Activated naive CD8-positive, alpha-beta T cell (primary cell): ENCODE results near the gene INSM1.

Experiments used
- H3K27ac Mint-ChIP-seq: one replicate; pipeline ENCODE4 v1.8.0; 2021; ENCODE audit warnings: mixed read lengths
- H3K27me3 Mint-ChIP-seq: one replicate; pipeline ENCODE4 v1.8.0; 2021; ENCODE audit warnings: mixed read lengths
- H3K36me3 Mint-ChIP-seq: one replicate; pipeline ENCODE4 v1.8.0; 2021; ENCODE audit warnings: mixed read lengths
- H3K4me1 Mint-ChIP-seq: one replicate; pipeline ENCODE4 v1.8.0; 2021; ENCODE audit warnings: low read depth, mixed read lengths
- H3K4me3 Mint-ChIP-seq: one replicate; pipeline ENCODE4 v1.8.0; 2021; ENCODE audit warnings: mild to moderate bottlenecking, mixed read lengths
- H3K9me3 Mint-ChIP-seq: one replicate; pipeline ENCODE4 v1.8.0; 2021; ENCODE audit warnings: low read depth, mixed read lengths

The INSM1 gene

GRCh38 chr20:20414640-20415220, 46.8 kb downstream of the INSM1 start:
- Mint-ChIP-seq H3K4me1 (peaks cover 9% of the 10 kb centered on the region), H3K4me3 (no peak overlapping the region), H3K27ac (no peak overlapping the region), H3K27me3 (no peaks in the 10 kb centered on the region), H3K9me3 (no peaks in the 10 kb centered on the region), H3K36me3 (peaks cover 16% of the 10 kb centered on the region)

- Mint-ChIP-seq H3K27ac (no peak overlapping the region), H3K27me3 (no peaks in the 10 kb centered on the region), H3K4me1 (peaks cover 9% of the 10 kb centered on the region), H3K36me3 (peaks cover 16% of the 10 kb centered on the region), H3K9me3 (no peaks in the 10 kb centered on the region), H3K4me3 (no peak overlapping the region)
These were observed 47.4 kb downstream of the INSM1 start for GRCh38 chr20:20415321-20415720.

DNA sequence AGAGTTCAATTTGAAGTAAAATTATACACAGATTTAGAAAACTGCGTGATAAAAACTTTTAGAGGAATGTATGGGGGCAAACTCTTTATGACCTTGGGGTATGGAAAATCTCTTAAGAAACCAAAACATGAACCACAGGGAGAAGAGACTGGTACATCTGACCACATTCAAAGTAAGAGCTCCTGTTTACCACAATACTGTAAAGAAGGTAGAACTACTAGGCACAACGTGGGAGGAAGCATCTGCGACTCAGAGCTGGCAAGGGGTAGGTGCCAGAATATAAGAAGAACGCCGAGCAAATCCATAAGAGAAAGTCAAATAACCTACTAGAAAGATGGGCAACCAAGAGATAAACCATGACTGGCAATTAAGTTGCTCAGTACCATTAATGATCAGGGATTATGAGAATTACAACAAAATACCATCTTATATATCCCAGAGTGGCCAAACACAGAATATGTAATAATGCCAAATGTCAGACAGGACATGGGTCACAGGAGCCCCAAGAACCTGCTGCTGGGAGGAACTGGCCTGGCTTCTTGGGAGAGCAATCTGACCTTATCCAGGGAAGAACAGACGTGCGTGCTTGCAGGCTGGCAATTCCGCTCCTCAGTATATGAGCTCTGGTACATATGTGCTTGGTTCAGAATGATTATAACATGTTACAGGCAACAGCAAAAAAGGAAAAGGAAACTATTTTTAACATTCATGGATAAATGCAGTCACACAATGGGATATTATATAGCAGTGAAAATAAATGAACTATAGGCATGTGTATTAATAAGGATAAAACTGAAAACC, 50.2 kb downstream of the INSM1 start:
- Mint-ChIP-seq H3K27ac (peak overlapping the region; percentile 23), H3K9me3 (no peaks in the 10 kb centered on the region), H3K4me3 (no peak overlapping the region), H3K4me1 (peaks cover 9% of the 10 kb centered on the region), H3K27me3 (no peaks in the 10 kb centered on the region), H3K36me3 (peaks cover 19% of the 10 kb centered on the region)
